Testis (tissue), 3 donors: ENCODE results near the gene ADAT3. TPM values are rescaled to one million over a fixed set of nuclear protein-coding genes. Genes with fewer than 3 reads are reported as not detected.
A peak's percentile ranks its signal among the peaks of the same experiment; 100 is the strongest.

Experiments
- DNase-seq: peaks from one replicate; pipeline ENCODE4 v3.0.0-alpha.2; 2019
- H3K27ac ChIP-seq, 2 donors: fragments of 200-600 bp; sonication (generic); one replicate each; pipeline ENCODE4 v1.5.1; 2019
- H3K27me3 ChIP-seq: fragments of 200-600 bp; sonication (generic); one replicate; pipeline ENCODE4 v1.5.1; 2019
- H3K36me3 ChIP-seq: fragments of 200-600 bp; sonication (generic); one replicate; pipeline ENCODE4 v1.5.1; 2017; ENCODE audit warnings: low read depth; ENCODE audit errors: missing control alignments
- H3K4me1 ChIP-seq: fragments of 200-600 bp; sonication (generic); one replicate; pipeline ENCODE4 v1.5.1; 2019
- H3K4me3 ChIP-seq, 2 donors: fragments of 200-600 bp; sonication (generic); one replicate each; pipeline ENCODE4 v1.5.1; 2017 to 2019
- H3K9me3 ChIP-seq: fragments of 200-600 bp; sonication (generic); one replicate; pipeline ENCODE4 v1.5.1; 2017
- POLR2A ChIP-seq: fragments of 450-650 bp; IDR thresholded peaks from one replicate; pipeline ENCODE4 v1.6.1; 2017; ENCODE audit warnings: antibody characterized with exemption, mild to moderate bottlenecking, moderate library complexity
- WGBS, 2 donors: methylation state at CpG; one replicate each; pipeline ENCODE4 v1.1.5; 2018; 5-methylcytosine and 5-hydroxymethylcytosine counted together
- intact Hi-C: fragments of 100-400 bp; cut with DNase I; formaldehyde crosslinking; loops from one replicate; pipeline ENCODE4 v1.15.1; 2023; ENCODE audit warnings: low total_unique reads
- polyA plus RNA-seq: library from polyadenylated mRNA; stranded (reverse); fragments of 350-450 nt; fragmentation: Illumina TruSeq; extraction: RNeasy Lipid Tissue Mini Kit (QIAGEN cat#74804); gene quantifications from one replicate; pipeline ENCODE4 v1.2.3, GENCODE V29; 2014; ENCODE audit warnings: low read depth, low replicate concordance; ENCODE audit not compliant: insufficient read depth
- total RNA-seq, 2 donors: library from RNA; depleted of rRNA; stranded (reverse); fragments of >200 nt; gene quantifications; one replicate each; pipeline ENCODE4 v1.2.3, GENCODE V29; 2016
- TF ChIP-seq, protein P1 (sequence below), 3 experiments: fragments of 450-650 bp in 2 of 3; fragments of 200-600 bp in 1 of 3; sonication (generic) in 1 of 3; IDR thresholded peaks; one replicate each; pipeline ENCODE4 v1.5.1; 2016 to 2019; ENCODE audit warnings: antibody characterized with exemption in 3 of 3, mild to moderate bottlenecking in 2 of 3, moderate library complexity in 1 of 3

The ADAT3 gene
- total and polyA plus RNA-seq, 3 donors from 2014 or later = 1.1 to 16.7 (median 10.6) TPM

DNA sequence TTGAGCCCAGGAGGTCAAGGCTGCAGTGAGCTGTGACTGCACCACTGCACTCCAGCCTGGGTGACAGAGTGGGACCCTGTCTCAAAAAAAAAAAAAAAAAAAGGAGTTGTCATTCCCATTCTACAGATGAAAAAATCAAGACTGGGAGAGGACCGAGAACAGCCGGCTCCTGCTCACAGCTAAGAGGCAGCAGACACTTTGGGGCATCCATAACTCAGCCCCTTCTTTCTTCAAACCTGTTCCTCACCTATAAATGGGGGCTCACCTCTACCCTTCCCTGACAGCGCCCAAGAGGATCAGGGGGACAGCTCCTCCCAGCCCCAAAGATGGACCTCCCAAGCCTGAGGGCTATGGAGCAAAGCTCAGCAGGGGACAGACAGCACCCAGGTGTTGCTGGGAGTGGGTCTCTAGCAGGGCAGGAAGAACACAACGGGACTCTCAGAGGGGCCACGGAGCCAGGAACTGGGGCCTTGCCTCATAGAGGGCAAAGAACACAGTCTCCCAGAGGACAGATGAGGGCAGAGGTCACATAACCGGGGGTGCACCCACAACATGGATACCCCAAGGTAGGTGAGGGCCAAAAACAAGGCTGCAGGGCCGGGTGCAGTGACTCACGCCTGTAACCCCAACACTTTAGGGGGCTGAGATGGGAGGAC, 38.4 kb upstream of the ADAT3 start:
- Histone ChIP-seq H3K9me3 (no peaks in the 10 kb centered on the region), H3K4me1 (peaks cover 9% of the 10 kb centered on the region), H3K36me3 (no peaks in the 10 kb centered on the region), H3K27me3 (no peaks in the 10 kb centered on the region), H3K4me3 (no peak overlapping the region), H3K27ac (no peak overlapping the region)
- intact Hi-C loops = no loop called here
- WGBS, 2 donors = 79 to 85% methylated on average over 8 of the region's 8 CpGs
- DNase-seq = no peak
- TF ChIP-seq POLR2A = no peak
- TF ChIP-seq, protein P1, sequence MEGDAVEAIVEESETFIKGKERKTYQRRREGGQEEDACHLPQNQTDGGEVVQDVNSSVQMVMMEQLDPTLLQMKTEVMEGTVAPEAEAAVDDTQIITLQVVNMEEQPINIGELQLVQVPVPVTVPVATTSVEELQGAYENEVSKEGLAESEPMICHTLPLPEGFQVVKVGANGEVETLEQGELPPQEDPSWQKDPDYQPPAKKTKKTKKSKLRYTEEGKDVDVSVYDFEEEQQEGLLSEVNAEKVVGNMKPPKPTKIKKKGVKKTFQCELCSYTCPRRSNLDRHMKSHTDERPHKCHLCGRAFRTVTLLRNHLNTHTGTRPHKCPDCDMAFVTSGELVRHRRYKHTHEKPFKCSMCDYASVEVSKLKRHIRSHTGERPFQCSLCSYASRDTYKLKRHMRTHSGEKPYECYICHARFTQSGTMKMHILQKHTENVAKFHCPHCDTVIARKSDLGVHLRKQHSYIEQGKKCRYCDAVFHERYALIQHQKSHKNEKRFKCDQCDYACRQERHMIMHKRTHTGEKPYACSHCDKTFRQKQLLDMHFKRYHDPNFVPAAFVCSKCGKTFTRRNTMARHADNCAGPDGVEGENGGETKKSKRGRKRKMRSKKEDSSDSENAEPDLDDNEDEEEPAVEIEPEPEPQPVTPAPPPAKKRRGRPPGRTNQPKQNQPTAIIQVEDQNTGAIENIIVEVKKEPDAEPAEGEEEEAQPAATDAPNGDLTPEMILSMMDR (IDR thresholded peaks at IDR 0.05) = no peak

DNA sequence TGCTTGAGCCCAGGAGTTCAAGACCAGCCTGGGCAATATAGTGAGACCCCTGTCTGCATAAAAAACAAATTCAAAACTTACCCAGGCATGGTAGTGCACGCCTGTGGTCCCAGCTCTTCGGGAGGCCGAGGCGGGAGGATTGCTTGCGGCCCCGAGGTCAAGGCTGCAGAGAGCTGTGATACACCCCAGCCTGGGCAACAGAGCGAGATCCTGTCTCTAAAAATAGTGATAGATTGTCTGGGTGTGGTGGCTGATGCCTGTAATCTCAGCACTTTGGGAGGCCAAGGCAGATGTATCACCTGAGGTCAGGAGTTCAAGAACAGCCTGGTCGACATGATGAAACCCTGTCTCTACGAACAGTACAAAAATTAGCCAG, 37.9 kb upstream of the ADAT3 start:
- Histone ChIP-seq H3K36me3 (no peaks in the 10 kb centered on the region), H3K4me1 (peaks cover 11% of the 10 kb centered on the region), H3K27ac (no peak overlapping the region), H3K27me3 (no peaks in the 10 kb centered on the region), H3K9me3 (no peaks in the 10 kb centered on the region), H3K4me3 (no peak overlapping the region)
- TF ChIP-seq, protein P1 (IDR thresholded peaks at IDR 0.05) = no peak
- TF ChIP-seq POLR2A = no peak
- no peak for DNase-seq
- intact Hi-C loops = no loop called here
- WGBS, 2 donors = 80 to 89% methylated on average over 9 of the region's 9 CpGs

DNA sequence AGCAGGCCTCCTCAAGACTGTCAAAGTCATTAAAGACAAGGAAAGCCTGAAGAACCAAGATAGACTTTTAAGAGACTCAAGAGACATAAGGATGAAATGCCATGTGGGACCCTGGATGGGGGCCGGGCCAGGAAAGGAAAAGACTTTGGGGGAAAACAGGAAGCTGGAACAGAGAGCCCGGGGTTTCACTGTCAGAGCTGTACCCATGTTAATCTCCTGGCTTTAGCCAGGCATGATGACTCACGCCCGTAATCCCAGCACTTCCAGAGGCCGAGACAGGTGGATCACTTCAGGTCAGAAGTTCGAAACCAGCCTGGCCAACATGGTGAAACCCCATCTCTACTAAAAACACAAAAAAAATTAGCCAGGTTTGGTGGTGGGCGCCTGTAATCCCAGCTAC, 36.2 kb upstream of the ADAT3 start:
- Histone ChIP-seq H3K4me3 (no peak overlapping the region), H3K4me1 (peaks cover 28% of the 10 kb centered on the region), H3K27ac (no peak overlapping the region), H3K9me3 (no peaks in the 10 kb centered on the region), H3K36me3 (no peaks in the 10 kb centered on the region), H3K27me3 (no peaks in the 10 kb centered on the region)
- 89 to 91% methylated on average over 7 of the region's 7 CpGs for WGBS, 2 donors
- TF ChIP-seq POLR2A = no peak
- TF ChIP-seq, protein P1 (IDR thresholded peaks at IDR 0.05) = no peak
- DNase-seq = no peak
- intact Hi-C loops = no loop called here

DNA sequence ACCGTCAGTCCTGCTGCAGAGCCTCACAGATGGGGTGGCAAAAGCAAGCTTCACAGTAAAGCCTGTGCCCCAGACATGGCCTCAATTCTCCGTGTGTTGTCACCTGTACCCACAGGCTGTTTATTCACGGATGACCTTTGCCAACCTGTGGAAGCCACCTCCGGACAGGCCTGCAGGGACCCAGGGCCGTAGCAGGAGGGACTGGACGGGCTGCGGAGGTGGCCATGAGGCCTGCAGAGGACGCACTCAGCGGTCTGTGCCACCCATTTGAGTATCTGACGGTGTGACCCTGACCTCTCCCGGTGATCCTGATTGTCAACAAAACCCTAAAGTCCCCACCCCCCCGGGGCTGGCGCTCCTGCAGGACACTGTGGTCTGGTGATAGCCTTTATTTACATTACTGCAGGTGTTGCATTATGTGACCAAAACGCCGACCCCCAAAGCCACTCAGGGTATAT, 34.0 kb upstream of the ADAT3 start:
- Histone ChIP-seq H3K9me3 (no peaks in the 10 kb centered on the region), H3K4me1 (peaks cover 25% of the 10 kb centered on the region), H3K27ac (no peak overlapping the region), H3K36me3 (no peaks in the 10 kb centered on the region), H3K27me3 (no peaks in the 10 kb centered on the region), H3K4me3 (no peak overlapping the region)
- TF ChIP-seq POLR2A = no peak
- TF ChIP-seq, protein P1 (IDR thresholded peaks at IDR 0.05) = no peak
- intact Hi-C loops = no loop called here
- 85 to 87% methylated on average over 8 to 15 of the region's 15 CpGs for WGBS, 2 donors
- no peak for DNase-seq

DNA sequence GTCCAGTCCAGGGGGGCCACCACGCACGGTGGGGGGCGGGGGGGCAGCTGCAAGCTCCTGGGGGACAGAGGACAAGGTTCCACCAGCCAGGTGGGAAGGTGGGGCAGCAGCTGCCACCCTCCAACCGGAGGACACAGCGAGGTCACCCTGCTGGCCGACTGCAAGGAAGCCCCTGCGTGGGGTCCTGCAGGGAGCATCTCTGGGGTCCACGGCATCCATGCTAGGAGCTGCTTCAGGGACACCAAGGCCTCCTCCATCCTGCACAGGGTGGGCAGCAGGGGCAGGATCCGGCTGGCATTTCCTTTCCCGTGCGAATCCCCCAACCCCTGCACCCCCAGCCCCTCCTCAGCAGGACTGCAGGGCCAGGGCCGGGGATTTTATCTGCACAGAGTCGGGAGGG, 33.6 kb upstream of the ADAT3 start:
- intact Hi-C loops = no loop called here
- Histone ChIP-seq H3K27ac (peak overlapping the region in 1 of 2 donors; percentile 88), H3K4me3 (no peak overlapping the region), H3K9me3 (no peaks in the 10 kb centered on the region), H3K27me3 (no peaks in the 10 kb centered on the region), H3K36me3 (no peaks in the 10 kb centered on the region), H3K4me1 (peaks cover 30% of the 10 kb centered on the region)
- WGBS, 2 donors = 86 to 92% methylated on average over 9 to 10 of the region's 13 CpGs
- no peak for DNase-seq
- no peak for TF ChIP-seq POLR2A
- TF ChIP-seq, protein P1 (IDR thresholded peaks at IDR 0.05) = no peak
